Pulmonary artery endothelial cell (primary cell): ENCODE results near the gene PLOD2. TPM values are rescaled to one million over a fixed set of nuclear protein-coding genes. Genes with fewer than 3 reads are reported as not detected.
"Not testable (repeated sequence)": the region's sequence is repeated elsewhere in the genome, so short reads cannot be mapped to it uniquely, and the experiment has no call there.

Experiments
- DNase-seq: peaks from one replicate; pipeline ENCODE4 v3.0.0-alpha.2; 2011; ENCODE audit warnings: low read depth, low spot score
- total RNA-seq: library from RNA; depleted of rRNA; stranded (reverse); fragments of >200 nt; gene quantifications from 2 replicates; pipeline ENCODE4 v1.2.3, GENCODE V29; 2014

Gene PLOD2
- total RNA-seq, 1 donor from 2014 or later: 312 TPM

DNA sequence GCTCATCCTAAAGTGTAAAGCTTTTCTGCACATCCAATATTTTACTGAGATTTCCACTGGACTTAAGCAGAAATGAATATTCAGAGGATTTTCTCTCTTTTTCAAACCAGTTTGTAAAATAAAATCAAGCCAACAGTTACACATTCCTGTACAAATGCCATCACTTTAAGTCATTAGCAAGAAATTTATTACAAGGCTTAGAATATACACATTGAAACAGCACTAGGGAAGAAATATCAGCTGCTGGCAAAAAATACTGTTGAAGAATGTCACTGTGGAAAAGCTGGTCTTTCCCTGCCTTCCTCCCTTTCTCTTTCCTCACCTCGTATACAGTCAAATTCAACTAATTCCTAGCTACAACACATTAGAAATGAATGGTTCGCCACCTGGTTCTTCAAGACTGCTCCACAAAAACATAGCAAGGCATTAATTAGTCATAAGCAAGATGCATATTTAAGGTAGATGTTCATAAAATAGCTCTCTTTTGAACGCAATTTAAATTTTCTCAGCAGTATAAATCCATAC, 21.3 kb downstream of the PLOD2 start:
- no peak for DNase-seq

DNA sequence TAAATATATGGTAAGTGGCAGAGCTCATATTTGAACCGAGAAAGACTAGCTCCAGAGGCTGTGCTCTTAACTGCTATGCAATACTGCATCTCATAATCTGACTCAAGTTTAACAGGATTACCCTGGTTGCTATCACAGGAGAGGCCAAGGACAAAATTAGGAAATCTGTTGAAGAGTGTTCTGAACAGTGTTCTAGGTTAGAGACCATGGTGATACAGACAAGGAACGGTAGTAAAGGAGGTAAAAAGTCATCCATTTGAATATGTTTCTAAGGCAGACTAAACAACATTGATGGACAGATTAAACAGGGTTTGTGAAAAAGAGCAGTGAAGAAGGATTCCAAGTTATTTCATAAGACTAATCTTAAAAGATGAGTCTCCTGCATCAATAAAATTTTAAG, 22.1 kb downstream of the PLOD2 start:
- DNase-seq: no peak

DNA sequence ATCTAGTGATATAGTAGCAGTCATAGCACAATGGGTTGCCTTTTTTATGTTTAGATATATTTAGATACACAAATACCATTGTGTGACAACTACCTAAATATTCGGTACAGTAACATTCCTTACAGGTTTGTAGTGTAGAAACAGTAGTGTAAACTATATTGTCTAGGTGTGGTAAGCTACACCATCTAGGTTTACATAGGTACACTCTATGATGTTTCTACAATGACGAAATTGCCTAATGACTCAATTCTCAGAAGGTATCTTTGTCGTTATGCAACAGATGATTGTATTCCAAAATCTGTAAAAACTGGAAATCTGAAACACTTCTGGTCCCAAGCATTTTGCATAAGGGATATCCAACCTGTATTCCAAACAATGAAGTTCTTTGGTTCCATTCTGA, 24.3 kb downstream of the PLOD2 start:
- DNase-seq: no peak

DNA sequence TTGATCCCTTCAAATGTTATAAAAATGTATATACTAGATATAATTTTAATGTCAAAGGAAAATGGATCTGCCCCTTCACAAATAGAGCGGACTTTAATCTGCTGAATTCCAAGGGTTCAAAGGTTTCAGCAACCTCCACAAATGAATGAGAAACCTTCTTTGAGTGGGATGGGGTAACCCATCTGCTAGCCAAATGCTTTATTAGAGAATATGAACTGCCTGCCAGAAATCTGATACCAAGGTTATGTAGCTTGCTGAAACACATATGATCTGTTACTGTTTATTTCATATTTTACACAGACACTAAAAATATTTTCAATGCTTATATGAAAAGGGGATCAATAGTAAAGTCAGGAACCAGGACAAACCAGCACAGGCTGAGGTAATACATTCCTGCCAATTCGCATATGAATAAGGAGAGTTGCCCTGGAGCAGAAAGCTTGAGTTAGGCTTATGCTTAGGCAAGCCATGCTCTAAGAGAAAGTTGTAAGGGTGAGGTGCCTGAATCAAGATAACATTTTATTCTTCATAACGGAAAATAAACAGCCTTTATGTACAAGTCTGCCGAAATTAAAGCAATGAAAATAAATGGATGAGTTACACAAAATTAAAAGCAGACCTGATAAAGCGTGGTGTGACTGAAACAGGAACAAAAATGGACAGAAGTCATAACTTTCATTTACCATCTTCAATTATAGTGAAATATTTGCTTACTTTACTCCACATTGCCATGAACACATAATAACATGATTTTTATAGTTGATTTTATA, 26.5 kb downstream of the PLOD2 start:
- DNase-seq: no peak

DNA sequence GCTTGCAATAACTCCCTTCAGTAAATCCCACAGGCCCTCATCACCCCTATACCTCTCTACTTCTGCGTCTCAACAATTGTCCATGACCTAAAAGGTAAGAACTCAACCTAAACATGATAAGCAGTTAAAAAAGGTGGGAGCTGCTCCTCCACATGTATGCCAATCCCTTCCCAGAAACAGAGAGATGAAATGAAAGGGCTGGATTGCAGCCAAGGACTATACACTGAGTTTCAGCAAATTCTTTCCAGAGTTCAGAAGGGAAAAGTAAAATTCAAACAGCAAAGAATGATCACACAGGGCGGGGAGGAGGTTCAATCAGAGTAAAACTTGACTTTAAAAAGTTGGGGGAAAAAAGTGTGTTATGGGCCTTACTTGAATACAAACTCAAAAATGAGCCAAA, 27.5 kb downstream of the PLOD2 start:
- DNase-seq: no peak

DNA sequence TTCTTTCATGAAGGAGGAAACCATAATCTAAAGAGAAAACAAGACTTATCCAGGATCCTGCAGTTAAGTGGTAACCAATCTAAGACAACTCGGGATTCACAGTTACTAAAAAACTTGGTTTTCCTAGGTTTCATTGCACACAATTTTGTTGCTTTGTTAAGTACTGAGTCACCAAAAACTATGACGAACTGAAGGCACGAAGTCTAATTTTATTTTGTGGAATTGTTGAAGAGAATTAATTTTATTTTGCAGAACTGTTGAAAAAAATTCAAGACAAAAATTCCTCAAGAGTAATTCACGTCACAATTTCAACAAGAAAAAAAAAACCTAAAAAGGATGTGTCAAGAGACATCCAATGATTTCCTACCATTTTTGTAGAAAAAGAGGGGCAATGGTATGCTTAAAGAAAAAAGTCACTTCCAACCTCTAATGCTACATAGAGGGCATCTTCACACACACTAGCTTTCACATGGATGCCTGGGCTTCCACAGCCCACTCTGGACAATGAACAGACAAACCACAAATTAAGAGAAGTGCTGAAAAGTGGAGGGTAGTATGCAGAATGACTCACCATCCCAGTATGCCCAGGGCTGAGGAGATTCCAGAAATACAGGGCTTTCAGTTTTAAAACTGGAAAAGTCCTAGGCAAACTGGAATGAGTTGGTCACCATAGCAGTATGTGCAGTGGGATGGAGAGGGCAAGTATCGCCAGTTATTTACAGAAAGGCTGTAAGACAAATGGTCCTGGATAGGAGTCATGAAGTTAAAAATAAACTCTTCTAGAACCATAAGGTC, 29.2 kb downstream of the PLOD2 start:
- DNase-seq: no peak

DNA sequence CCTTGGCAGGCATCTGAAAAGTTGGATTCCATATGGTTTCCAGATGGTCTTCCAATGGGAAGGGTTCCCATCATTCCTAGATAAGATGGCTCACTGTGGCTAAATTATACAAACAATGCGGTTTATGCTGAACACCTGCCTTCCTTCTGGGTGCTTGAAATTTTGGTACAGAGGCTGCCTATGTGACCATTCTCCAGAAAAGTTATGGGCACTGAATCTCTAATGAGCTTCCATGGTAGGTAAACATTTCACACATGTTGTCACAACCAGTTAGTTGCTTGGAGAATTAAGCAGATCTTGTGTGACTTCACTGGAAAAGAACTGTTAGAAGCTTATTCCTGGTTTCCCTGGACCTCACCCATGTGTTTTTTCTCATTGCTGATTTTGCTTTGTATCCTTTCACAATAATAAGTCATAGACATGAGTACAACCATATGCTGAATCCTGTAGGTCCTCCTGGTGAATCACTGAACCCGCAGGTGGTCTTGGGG, 30.1 kb downstream of the PLOD2 start:
- DNase-seq: no peak

DNA sequence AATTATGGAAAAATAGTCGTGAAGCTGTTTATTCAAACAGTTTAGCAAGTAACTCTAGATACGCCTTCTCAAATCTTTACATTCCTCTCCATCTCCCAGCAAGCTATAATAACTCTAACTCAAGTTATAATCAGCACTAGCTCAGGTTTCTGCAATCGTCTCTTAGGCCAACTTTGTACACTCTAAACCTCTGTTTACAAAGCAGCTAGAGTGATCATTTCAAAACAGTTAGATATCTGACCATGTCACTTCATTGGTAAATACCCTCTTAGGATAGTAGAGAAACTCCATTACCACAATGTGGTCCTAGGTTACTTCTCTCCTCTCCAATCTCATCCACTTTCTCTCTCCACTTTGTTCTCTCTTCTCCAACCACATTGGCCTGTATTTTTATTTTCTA, 31.2 kb downstream of the PLOD2 start:
- no peak for DNase-seq

DNA sequence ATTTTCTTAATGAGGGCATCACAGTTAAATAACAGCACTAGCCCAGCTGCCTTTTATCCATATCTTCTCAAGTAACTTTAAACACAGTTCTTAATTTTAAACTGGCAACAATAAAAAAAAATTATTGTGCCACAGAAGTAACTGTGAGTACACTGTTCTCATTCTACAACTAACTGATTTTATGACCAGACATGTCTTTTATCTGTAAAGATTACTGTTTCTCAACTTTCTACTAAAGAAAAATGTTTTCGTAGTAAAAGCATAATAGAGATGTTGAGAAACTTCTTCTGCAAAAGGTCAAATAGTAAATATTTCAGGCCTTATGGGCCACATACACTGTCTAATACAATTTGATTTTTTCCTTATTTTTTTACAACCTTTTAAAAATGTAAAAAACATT, 32.0 kb downstream of the PLOD2 start:
- DNase-seq: no peak

DNA sequence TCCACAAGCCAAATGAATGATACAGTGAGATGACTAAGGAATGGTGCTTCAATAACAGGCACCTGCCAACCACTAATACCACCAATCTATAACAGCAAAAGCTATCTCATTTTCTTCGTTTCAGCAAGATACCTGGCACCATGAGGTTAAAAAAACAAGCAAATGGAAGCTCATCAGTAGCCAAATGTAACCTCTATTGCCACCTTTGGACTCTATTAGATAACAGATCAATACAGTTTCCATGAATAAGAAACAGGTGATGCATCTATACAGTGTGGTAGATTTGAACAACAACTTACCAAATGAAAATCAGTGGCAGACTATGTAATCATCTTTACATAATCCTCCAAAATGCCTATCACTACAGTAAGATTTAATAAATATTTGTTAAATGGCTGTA, 32.8 kb downstream of the PLOD2 start:
- no peak for DNase-seq

DNA sequence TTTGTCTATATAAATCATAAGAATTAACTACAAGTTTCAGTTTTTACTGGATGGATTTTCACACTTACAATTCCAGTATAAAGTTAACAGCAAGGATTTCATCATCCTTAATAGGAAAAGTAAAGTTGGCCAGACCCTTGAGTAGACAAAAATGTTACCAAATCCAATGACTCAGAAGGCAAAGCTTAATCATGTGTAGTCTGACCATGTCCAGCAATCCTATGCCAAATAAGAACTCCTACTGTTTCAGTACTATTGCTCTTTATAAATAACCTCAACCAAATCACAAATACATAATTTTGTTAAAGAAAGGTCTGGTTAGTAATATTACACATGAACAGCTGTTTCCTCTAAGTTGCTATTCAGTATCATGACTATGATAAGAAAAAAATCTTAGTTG, 35.0 kb downstream of the PLOD2 start:
- DNase-seq: peak; percentile 75

DNA sequence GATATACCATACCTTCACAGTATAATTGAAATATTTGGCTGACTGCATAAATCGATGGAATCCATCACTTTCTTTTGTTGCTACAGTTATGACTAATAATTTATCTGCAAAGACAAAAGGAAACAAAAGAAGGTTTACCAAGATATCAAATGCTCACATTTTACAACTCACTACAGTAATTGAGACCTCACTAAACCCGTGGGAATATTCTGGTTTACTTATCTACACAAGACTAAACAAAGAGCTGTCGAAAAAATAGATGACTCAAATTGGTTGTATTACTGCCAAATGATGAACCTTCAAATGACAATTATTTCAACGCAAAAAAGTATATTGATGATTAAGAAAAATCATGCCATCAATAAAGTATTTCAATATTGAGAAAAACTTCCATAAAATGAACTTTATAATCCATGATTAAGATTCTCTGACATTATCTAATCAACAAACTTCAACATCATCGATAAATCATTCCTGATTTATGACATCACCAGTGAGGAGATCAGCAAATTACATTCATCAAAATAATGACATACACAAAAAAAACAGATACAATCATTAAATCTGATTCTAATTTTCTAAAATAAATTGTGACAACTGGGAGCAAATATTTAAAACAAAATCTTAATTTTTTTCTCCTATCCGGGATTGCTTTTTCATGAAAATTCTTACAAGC, 36.7 kb downstream of the PLOD2 start:
- no peak for DNase-seq

DNA sequence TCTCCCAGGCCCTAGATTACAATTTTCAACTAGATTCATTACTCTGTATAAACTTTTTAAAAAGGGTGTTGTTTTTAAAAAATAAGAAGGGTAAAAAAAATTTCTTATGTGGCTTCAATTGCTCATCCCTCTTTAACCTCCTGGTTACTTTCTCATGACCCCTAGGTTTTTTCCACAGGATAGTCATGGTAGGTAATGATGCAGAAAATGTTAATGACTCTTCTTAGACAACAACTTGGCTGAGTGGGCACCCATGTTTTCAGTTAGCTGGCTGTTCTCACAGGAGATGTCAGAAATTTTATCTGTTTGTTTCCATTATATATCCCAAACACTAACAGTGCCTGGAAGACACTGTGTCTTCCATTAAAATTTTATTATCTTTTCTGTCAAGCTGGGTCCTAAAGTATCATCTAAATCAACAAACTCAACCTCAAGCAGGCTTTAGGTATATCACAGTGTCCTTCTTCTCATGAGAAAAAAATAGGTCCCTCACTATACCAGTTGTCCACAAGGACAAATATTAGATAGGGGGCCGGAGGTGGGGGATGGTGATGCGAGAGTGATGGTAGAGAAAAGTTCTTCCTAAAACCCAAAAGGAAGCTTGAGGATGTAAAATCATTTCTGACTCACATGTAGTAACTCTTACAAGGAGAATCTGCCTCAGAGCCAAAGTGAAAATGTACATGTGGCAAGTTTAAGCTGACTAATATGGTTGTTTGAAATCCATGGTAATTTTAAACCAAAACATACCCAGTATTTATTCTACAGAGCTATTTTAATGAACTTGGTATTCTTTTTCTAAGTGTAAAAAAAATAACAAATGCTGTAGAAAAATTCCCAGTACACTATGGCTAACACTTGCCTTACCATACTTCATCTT, 43.3 kb downstream of the PLOD2 start:
- DNase-seq: no peak

DNA sequence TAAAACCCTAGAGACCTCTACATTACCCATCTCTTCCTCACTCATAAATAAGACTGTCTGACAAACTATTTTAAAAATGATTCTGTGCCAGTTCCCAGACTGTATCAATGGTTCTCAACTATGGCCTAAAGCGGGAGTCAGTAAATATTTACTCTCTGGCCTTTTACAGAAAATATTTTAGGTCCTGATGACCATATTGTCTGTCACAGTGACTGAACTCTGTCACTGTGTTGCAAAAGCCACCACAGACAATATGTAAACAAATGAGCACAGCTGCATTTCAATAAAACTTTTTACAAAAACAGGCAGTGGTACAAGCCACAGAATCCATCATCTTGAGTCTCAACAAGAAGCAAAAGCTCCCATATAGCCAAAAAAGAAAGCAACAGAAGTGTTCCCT, 45.4 kb downstream of the PLOD2 start:
- no peak for DNase-seq

DNA sequence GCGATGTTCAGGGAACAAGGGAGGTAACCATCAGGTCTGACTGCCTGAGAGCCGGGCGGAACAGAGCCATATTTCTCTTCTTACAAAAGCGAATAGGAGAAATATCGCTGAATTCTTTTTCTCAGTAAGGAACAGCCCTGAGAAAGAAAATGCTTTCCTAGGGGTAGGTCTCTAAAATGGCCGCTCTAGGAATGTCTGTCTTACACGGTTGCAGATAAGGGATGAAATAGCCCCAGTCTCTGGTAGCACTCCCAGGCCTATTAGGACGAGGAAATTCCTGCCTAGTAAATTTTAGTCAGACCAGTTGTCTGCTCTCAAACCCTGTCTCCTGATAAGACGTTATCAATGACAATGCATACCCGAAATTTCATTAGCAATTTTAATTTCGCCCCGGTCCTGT, 47.2 kb downstream of the PLOD2 start:
- not testable (repeated sequence) for DNase-seq

DNA sequence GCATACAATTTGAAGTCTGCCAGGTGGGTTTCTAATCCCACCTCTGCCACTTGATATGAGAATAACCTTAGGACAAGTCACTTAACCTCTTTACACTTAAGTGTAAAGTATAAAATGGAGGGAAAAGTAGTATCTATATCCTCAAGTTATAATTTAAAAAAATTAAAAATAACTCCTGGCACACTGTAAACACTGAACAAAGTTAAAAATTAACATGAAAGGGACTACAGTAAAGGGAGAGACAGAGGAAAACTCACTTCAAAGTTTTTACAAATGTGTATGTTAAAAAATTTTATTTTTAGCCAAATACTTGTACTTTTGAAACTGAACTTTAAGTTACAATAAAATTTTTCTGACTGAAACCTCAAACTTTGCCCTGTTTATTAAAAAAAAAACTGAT, 49.6 kb downstream of the PLOD2 start:
- no peak for DNase-seq

DNA sequence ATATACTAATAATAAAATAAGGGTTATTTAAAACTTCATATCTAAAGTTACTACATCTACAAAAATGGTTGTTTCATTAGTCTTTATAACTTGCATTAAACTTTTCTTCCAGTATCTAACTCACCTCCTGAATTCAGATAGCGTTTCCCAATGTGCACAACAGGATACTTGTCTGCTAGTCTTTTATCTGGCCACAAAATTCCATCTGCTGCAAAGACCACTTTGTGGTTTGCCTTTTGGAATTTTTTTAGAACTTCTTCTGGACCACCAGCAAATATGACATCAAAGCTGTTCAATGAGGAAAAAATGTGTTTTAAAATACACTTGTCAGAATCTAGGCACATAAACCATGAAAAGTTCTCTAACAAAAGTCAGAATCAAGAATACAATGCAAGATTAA, 50.8 kb downstream of the PLOD2 start:
- DNase-seq: no peak

DNA sequence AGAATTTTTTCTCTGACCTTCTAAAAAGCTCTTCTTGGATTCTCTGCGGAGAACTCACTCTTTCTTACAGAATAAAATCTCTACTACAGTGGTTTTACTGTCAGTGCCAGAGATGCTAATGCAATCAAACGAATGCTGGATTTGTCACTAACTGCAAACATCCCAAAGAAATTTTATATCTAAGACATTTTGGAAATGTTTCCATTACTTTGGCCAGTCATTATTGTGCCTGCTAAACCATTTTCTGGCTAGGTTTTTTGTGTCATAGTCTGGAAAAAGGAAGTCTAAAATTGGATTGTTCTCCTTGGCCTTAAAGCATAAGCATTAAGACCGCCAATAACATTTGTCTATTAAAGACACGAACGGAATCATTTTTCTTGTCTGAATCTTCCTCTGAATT, 54.0 kb downstream of the PLOD2 start:
- no peak for DNase-seq

DNA sequence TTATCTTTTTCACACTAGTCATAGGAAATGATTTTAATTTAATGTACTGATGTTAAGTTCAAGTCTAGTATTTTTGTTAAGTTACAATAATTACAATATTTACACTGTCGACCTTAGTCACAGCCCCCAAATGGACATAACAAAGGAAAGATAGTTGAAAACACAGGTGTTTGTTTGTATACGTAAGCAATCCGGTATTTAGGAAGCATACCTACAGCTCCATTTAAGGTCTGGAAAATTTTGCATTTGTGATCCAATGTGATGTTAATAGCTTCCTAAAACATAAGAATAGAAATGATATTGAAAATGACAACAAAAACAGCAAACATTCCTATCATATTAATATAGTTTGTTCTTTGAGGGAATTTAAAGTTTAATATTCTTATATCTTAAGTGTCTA, 56.9 kb downstream of the PLOD2 start:
- DNase-seq: no peak

DNA sequence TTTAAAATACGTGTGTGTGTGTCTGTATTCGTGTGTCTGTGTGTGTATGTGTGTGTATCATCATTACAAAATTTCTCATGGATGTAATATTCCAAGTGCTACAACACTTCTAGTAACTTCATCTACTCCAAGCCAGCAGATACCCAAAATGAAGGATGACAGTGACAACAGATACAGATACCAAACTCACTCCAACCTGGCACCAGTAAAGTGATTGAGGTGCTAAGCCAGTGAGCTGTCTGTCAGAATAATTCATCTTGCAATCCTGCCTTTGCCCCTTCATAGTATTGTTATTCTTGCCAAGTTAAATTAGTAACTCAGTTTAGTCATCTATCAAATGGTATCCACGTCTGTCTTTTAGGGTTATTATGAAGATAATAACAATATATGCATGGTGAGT, 58.1 kb downstream of the PLOD2 start:
- DNase-seq: no peak

DNA sequence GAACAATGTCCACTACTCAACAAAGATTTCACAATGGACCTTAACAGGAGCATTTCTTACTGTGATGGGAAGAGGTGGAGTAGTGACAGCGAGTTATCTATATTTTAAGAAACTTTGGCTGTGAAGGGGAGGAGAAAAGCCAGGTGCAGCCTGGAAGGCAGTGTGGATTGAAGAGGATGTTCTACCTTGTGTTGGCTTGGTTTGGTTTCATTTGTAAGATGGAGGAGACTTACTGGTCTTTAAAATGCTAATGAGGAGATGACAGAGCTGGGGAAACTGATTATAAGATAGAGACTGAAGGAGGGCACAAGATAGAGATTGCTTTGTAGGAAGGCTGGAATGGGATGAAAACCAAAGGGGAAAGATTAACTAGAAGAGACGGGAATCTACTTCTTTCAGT, 59.4 kb downstream of the PLOD2 start:
- DNase-seq: no peak
